Cardiac fibroblast (primary cell): ENCODE results near the gene PTPRN2.

Experiments used
- DNase-seq, 2 donors: peaks; one replicate each; pipeline versions ENCODE4 v3.0.0 to v3.0.0-alpha.2; 2010; ENCODE audit warnings: low read depth in 2 of 2
- H3K4me3 ChIP-seq, 2 donors: replicated peaks in 1 of 2; 1 replicate in 1 of 2; 2 replicates in 1 of 2; pipeline ENCODE4 v1.5.1; 2011; ENCODE audit warnings: low read depth in 2 of 2, low read length in 2 of 2, mild to moderate bottlenecking in 2 of 2, moderate library complexity in 1 of 2
- CTCF ChIP-seq: IDR thresholded peaks from one replicate; pipeline ENCODE4 v1.5.1; 2011; ENCODE audit warnings: low read depth, mild to moderate bottlenecking, low read length, inconsistent platforms

PTPRN2 gene

GRCh38 chr7:158009886-158010285 is 577.7 kb downstream of the PTPRN2 start:
- no peak for TF ChIP-seq CTCF
- DNase-seq: no peak
- no peak overlapping the region for H3K4me3 ChIP-seq

GRCh38 chr7:158008267-158008666 is 579.4 kb downstream of the PTPRN2 start:
- DNase-seq: no peak
- TF ChIP-seq CTCF: no peak
- no peak overlapping the region for H3K4me3 ChIP-seq

- no peak for TF ChIP-seq CTCF
- no peak overlapping the region for H3K4me3 ChIP-seq
- DNase-seq: no peak
Observed at GRCh38 chr7:158007697-158008257, 579.8 kb downstream of the PTPRN2 start.

- no peak overlapping the region for H3K4me3 ChIP-seq
- no peak for TF ChIP-seq CTCF
- no peak for DNase-seq
Observed at GRCh38 chr7:158006841-158007696, 580.6 kb downstream of the PTPRN2 start.

GRCh38 chr7:158005531-158005930 is 582.1 kb downstream of the PTPRN2 start:
- DNase-seq: no peak
- no peak overlapping the region for H3K4me3 ChIP-seq
- TF ChIP-seq CTCF: no peak

GRCh38 chr7:158004123-158004490 is 583.5 kb downstream of the PTPRN2 start:
- no peak overlapping the region for H3K4me3 ChIP-seq
- TF ChIP-seq CTCF: no peak
- no peak for DNase-seq
